ENCODE measurements around the gene KIAA1671. TPM values are rescaled to one million over a fixed set of nuclear protein-coding genes. Genes with fewer than 3 reads are reported as not detected.

The KIAA1671 gene
- total and polyA plus RNA-seq, 2 of the 13 experiments (the other 11 are each of a cell fraction or from before 2014, with no cell fraction given), result 13.5 to 13.6 TPM

DNA sequence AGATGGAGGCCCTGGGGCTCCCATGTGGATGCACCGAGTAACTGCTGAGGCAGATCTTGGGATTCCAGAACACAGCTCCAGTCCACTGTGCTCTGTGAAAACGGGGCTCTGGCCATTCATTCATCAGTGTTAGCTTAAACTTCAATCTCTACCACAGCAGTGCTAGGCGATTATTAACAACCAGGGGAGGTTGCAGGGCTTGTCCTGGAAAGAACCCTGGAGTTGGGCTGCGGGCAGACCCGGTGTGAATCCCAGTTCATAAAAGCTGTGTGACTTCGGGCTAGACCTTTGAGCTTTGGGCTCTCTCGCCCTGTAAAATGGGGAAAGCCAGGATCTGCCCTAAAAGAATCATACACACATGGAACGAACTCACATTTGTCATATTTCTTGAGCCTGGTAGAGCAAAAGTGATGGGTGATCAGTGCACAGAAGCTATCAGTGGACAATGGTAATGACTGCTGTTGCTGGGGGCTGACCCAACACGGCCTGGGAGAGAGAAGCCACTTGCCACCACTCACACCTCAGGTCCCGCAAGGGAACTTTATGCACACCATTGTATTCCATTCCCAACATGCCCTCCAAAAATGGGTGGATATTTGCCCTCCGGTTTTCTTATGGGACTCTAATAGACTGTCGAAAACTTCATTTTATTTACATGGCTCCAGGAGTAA lies 231.6 kb downstream of the KIAA1671 start (continued):
- TF ChIP-seq, protein P1, sequence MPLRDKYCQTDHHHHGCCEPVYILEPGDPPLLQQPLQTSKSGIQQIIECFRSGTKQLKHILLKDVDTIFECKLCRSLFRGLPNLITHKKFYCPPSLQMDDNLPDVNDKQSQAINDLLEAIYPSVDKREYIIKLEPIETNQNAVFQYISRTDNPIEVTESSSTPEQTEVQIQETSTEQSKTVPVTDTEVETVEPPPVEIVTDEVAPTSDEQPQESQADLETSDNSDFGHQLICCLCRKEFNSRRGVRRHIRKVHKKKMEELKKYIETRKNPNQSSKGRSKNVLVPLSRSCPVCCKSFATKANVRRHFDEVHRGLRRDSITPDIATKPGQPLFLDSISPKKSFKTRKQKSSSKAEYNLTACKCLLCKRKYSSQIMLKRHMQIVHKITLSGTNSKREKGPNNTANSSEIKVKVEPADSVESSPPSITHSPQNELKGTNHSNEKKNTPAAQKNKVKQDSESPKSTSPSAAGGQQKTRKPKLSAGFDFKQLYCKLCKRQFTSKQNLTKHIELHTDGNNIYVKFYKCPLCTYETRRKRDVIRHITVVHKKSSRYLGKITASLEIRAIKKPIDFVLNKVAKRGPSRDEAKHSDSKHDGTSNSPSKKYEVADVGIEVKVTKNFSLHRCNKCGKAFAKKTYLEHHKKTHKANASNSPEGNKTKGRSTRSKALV (CRISPR knock-in tag; IDR thresholded peaks at IDR 0.05), result no peak
- TF ChIP-seq SALL2 (CRISPR knock-in tag; IDR thresholded peaks at IDR 0.05), result no peak
- peak; percentile 30; the same call in 1 of the 2 replicates for TF ChIP-seq POLR2G (IDR thresholded peaks at IDR 0.05; ENCODE audit: low read depth, low read length)
- TF ChIP-seq, protein P2, sequence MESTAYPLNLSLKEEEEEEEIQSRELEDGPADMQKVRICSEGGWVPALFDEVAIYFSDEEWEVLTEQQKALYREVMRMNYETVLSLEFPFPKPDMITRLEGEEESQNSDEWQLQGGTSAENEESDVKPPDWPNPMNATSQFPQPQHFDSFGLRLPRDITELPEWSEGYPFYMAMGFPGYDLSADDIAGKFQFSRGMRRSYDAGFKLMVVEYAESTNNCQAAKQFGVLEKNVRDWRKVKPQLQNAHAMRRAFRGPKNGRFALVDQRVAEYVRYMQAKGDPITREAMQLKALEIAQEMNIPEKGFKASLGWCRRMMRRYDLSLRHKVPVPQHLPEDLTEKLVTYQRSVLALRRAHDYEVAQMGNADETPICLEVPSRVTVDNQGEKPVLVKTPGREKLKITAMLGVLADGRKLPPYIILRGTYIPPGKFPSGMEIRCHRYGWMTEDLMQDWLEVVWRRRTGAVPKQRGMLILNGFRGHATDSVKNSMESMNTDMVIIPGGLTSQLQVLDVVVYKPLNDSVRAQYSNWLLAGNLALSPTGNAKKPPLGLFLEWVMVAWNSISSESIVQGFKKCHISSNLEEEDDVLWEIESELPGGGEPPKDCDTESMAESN (CRISPR knock-in tag; conservative IDR thresholded peaks at IDR 0.05), result 0 out of 2 replicates have a peak, but pooled peaks have one; percentile 51
- TF ChIP-seq TOE1 (CRISPR knock-in tag; IDR thresholded peaks at IDR 0.05), result no peak
- TF ChIP-seq, protein P3, sequence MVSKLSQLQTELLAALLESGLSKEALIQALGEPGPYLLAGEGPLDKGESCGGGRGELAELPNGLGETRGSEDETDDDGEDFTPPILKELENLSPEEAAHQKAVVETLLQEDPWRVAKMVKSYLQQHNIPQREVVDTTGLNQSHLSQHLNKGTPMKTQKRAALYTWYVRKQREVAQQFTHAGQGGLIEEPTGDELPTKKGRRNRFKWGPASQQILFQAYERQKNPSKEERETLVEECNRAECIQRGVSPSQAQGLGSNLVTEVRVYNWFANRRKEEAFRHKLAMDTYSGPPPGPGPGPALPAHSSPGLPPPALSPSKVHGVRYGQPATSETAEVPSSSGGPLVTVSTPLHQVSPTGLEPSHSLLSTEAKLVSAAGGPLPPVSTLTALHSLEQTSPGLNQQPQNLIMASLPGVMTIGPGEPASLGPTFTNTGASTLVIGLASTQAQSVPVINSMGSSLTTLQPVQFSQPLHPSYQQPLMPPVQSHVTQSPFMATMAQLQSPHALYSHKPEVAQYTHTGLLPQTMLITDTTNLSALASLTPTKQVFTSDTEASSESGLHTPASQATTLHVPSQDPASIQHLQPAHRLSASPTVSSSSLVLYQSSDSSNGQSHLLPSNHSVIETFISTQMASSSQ (IDR thresholded peaks at IDR 0.05; ENCODE audit: low read depth), result peak; percentile 47; the same call in 1 of the 2 replicates
- TF ChIP-seq, protein P3 (CRISPR knock-in tag; IDR thresholded peaks at IDR 0.05; ENCODE audit: borderline replicate concordance), result no peak
- TF ChIP-seq NCOR1 (IDR thresholded peaks at IDR 0.05; ENCODE audit: borderline replicate concordance, low read length), result peak; percentile 68; the same call in 1 of the 2 replicates
- TF ChIP-seq MAFK (conservative IDR thresholded peaks at IDR 0.05 in 1 of 2, IDR thresholded peaks at IDR 0.05 in 1 of 2; ENCODE audit: low read length in 2 of 2), result no peak
- TF ChIP-seq HNRNPL (IDR thresholded peaks at IDR 0.05; ENCODE audit: low read depth, low read length), result no peak
- no peak for TF ChIP-seq ZEB1 (IDR thresholded peaks at IDR 0.05; ENCODE audit: insufficient replicate concordance, low read depth)
- TF ChIP-seq LCORL (IDR thresholded peaks at IDR 0.05), result no peak
- TF ChIP-seq LCORL (CRISPR knock-in tag; IDR thresholded peaks at IDR 0.05), result no peak; the same call in 1 of the 2 replicates
- TF ChIP-seq MTA1 (CRISPR knock-in tag; IDR thresholded peaks at IDR 0.05; ENCODE audit: borderline replicate concordance), result no peak
- TF ChIP-seq TAF15 (IDR thresholded peaks at IDR 0.05; ENCODE audit: low read depth, low read length, poor library complexity, severe bottlenecking), result no peak
- no peak for TF ChIP-seq MEIS1 (CRISPR knock-in tag; IDR thresholded peaks at IDR 0.05; ENCODE audit: borderline replicate concordance)
- TF ChIP-seq NCOA2 (CRISPR knock-in tag; IDR thresholded peaks at IDR 0.05), result no peak; the same call in 1 of the 2 replicates
- no peak for TF ChIP-seq ZNF546 (CRISPR knock-in tag; conservative IDR thresholded peaks at IDR 0.05)
- TF ChIP-seq ZNF619 (CRISPR knock-in tag; IDR thresholded peaks at IDR 0.05), result no peak
- TF ChIP-seq ZNF792 (CRISPR knock-in tag; IDR thresholded peaks at IDR 0.05), result no peak
- TF ChIP-seq BCL3 (CRISPR knock-in tag; IDR thresholded peaks at IDR 0.05), result no peak
- no peak for TF ChIP-seq ZNF451 (CRISPR knock-in tag; IDR thresholded peaks at IDR 0.05)
